Measurements from ENCODE around the gene KCNH1.

The KCNH1 gene, protein sequence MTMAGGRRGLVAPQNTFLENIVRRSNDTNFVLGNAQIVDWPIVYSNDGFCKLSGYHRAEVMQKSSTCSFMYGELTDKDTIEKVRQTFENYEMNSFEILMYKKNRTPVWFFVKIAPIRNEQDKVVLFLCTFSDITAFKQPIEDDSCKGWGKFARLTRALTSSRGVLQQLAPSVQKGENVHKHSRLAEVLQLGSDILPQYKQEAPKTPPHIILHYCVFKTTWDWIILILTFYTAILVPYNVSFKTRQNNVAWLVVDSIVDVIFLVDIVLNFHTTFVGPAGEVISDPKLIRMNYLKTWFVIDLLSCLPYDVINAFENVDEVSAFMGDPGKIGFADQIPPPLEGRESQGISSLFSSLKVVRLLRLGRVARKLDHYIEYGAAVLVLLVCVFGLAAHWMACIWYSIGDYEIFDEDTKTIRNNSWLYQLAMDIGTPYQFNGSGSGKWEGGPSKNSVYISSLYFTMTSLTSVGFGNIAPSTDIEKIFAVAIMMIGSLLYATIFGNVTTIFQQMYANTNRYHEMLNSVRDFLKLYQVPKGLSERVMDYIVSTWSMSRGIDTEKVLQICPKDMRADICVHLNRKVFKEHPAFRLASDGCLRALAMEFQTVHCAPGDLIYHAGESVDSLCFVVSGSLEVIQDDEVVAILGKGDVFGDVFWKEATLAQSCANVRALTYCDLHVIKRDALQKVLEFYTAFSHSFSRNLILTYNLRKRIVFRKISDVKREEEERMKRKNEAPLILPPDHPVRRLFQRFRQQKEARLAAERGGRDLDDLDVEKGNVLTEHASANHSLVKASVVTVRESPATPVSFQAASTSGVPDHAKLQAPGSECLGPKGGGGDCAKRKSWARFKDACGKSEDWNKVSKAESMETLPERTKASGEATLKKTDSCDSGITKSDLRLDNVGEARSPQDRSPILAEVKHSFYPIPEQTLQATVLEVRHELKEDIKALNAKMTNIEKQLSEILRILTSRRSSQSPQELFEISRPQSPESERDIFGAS
- 0 reads per million in 2 donors for total RNA-seq

GRCh38 chr1:211133836-211134669, at the start of gene KCNH1:
Gene KCNH1 (minus strand): TSS chr1:211134148. CDS start chr1:211133945, 203 bp downstream.
- DNase-seq, result peak; percentile 54

DNA sequence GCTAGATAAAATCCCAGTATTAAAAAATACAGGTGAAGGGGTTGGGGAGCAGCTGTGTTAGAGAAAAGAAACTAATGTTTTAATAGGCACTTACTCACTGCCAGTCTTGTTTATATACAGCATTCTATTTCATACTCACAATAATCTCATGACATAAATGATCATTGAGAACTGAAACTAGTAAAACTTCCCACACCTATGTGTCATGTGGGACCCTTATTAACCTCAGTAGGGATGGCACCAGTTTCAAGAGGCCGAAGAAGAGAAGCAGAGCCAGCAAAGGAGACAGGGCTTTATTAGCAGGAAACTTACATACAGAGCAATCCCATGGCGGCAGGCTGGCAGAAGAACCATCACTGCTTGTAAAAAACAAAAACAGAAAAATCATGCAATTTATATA, 48.8 kb upstream of the KCNH1 start:
- no peak for DNase-seq

DNA sequence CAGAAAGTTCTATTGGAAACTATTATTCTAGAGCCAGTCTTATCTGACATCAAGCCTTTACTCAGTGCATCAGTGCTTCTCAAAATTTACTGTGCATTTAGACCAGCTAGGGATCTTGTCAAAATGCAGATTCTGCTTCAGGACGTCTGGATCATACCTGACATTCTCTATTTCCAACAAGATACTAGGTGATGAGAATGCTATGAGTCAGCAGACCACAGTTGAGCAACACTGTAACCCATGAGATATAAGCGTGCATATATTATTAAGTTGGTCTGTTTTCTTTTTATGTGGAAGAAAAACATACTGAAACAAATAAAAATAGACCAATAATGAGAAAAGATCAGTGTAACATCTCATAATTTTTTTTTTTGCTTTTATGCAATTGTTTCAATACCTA, 40.4 kb upstream of the KCNH1 start:
- DNase-seq, result no peak

DNA sequence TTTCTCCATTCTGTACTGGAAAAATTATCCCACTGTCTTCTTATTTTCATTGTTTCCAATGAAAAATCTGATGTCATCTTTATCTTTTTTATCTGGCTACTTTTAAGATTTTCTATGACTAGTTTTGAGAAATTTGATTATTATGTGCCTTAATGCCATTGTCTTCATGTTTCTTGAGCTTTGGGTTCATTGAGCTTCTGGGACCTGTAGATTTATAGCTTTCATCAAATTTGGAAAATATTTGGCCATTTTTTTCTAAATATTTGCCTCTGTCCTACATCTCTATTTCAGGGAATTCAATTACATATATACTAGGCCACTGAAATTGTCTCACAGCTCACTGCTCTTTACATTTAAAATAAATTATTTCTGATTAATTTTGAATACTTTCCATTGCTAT, 38.7 kb upstream of the KCNH1 start:
- no peak for DNase-seq

DNA sequence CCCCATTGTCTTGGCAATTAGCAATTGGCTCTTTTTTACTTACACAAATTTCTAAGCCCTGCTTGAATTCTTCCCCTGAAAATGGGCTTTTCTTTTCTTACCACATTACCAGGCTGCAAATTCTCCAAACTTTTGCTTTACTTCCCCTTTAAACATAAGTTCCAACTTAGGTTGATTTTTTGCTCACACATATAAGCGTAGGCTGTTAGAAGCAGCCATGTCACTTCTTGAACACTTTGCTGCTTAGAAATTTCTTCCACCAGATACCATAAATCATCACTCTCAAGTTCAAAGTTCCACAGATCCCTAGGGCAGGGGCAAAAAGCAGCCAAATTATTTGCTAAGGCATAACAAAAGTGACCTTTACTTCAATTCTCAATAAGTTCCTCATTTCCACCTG, 35.4 kb upstream of the KCNH1 start:
- no peak for DNase-seq

- DNase-seq, result no peak
Measured at GRCh38 chr1:211158866-211159265, 24.9 kb upstream of the KCNH1 start.

GRCh38 chr1:211155040-211155439, 21.1 kb upstream of the KCNH1 start:
- DNase-seq, result no peak

- no peak for DNase-seq
Measured at GRCh38 chr1:211153932-211154331, 20.0 kb upstream of the KCNH1 start.

DNA sequence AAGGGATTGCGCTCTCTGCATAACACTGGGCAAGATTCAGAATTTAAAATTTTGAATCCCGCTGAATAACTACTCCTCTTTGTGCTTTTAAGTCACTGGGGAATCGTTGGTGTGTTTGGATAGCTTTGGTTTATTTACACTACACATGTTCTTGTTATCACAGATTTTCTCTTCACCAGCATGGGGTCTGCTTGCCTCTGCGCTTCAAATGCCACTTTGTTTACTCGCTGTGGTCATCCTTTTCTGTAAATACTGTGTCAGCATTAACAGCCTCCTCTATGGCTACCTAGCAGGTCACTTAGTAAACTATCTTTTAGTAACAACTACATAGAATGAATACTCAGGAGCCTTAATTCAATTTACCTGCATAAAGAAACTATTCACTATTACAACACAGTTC, 14.4 kb upstream of the KCNH1 start:
- no peak for DNase-seq

DNA sequence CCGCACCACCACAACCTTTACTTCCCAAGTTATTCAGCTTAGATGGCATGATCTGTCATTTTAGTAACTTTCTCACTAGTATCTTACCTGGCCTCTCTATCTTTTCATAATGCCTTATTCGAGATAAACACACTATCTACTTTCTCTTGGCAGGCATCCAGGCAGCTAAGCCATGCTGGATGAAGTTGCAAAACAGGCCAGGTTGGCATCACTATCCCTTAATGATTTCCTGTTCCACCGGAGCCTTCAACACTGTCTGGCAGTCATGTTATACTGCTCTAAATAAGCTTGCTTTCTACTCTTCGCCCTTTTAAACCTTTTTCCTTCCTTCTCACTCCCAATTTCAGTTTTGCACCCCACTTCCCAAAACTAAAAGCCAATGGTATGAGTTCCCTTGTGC, 12.0 kb upstream of the KCNH1 start:
- DNase-seq, result no peak

DNA sequence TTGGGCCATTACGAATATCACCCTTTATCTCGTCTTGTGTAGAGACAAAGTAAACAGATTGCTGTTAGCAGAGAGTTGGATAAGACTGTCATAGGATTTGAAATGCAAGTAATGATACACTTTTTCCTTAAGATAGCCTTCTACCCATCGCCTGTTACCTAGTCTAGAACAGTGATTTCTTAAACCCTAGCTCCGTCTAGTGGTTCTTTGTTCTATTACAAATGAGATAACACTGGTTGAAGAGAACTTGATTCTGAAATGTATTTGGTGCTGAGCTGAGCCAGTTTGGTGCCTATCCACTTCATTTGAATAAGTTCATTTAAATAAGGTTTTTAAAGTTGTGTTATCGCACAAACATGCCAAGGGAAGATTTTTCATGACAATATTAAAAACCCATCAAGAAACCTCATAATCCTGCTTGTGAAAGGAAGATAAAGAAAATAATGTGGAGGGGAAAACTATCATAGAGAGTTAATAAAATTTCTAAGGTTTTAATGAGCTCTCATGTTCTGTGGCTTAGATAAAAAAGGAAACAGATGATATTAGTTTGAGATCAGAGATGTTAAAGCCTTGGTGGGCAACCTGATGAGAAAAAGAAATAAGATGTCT, 1.5 kb upstream of the KCNH1 start:
- DNase-seq, result no peak

DNA sequence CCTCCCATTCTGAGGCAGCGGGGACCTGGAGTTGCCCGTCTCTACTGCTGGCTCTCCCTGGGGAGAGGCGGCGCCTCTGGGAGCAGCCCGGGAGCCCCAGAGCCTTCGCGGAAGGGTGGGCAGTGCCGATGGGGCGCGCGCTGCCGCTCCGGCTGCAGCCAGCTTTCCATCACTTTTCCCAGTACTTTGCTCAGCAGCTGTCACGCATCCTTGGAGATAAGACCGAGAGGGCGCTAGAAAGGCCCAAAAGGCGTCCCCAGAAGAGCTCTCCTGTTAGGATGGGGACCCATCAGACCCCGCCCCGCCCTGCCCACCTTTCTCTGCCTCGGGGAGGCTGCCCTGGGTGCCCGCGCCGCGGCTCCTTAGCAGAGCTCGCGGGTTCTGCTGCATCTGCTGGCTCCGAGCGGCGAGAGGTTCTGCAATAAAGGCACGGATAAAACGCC, 534 bp downstream of the KCNH1 start:
- DNase-seq, result no peak

DNA sequence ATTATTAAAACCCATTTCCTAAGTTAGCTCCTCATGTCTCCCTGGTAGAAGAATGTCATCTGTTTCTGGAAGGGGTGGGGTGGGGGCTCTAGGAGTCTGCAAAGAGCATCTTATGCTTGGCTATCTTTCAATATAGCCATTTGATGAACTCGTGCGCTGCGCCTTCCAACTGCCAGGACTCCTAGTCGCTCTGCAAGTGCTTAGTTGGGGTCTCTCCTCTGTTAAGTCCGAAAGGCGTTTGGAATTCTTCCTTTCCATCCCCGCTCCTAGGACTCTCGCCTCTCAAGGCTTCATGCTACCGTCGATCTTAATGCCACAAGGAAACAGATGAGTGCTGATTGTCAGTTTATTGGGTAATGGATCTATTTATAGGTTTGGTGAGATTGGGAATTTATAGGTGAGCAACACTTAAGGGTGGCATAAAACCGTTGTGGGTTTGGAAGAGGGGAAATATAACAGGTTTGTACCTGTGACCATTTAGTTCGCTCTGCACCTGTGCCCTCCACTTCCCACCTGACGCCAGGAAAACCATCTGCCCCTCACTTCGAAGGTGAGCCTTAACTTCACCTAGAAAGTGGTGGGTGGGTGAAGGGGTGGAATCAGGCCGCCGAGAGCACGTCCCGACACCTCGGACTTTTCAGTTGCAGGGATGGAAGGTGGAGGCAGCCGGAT, 1.1 kb downstream of the KCNH1 start:
- DNase-seq, result no peak

- no peak for DNase-seq
Measured at GRCh38 chr1:211129776-211130175, 4.2 kb downstream of the KCNH1 start.

GRCh38 chr1:211127166-211127565, 6.8 kb downstream of the KCNH1 start:
- DNase-seq, result no peak

DNA sequence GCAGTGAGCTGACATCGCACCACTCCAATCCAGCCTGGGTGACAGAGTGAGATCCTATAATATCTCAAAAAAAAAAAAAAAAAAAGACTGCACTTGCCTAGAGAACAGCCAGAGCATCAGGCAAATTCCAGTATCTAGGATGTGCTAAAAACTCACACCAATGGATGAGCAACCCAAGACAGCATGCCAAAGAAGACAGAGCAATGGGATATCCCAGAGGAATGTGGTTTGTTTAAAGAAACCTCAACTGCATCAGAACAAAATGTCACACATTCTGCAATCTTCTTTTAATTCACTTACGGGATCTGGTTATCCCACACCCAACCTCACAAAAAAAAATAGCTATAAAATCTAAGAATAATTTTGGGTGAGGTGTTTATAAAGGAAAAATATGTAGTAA, 7.3 kb downstream of the KCNH1 start:
- DNase-seq, result no peak

GRCh38 chr1:211118407-211119102, 15.4 kb downstream of the KCNH1 start:
- no peak for DNase-seq

- DNase-seq, result no peak
Measured at GRCh38 chr1:211114446-211114845, 19.5 kb downstream of the KCNH1 start.

- no peak for DNase-seq
Measured at GRCh38 chr1:211113566-211113965, 20.4 kb downstream of the KCNH1 start.

- DNase-seq, result no peak
Measured at GRCh38 chr1:211111351-211111750, 22.6 kb downstream of the KCNH1 start.

DNA sequence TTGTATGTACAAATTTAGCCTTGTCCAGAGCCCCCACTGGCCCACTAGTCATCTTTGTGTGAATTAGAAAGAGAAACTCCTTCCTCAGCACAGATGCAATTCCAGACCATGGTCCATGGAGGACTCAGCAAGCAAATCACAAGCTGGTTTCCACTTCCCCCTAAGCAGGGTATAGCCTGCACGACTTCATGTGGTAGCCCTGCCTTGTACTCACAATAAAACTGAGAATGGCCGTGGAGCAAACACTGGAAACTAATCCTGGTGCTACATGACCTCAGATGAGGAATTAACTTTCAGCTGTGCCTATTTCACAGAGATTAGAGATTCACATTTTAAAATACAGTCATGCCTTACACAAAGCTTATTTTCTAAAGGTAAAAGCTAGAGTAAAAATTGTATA, 32.5 kb downstream of the KCNH1 start:
- DNase-seq, result no peak
